Loucy (cell line): ENCODE measurements around the gene MESD.

ENCODE experiments used
- H2AFZ ChIP-seq: fragments of 200-600 bp; sonication (generic); 2 replicates; pipeline ENCODE4 v1.6.0; 2016; ENCODE audit warnings: antibody characterized with exemption, mild to moderate bottlenecking, low read length, moderate library complexity
- H3F3A ChIP-seq: fragments of 200-600 bp; 2 replicates; pipeline ENCODE4 v1.6.0; 2016; ENCODE audit warnings: antibody characterized with exemption, low read depth, mild to moderate bottlenecking
- H3K27me3 ChIP-seq: fragments of 200-600 bp; sonication (generic); 2 replicates; pipeline ENCODE4 v1.6.1; 2014; ENCODE audit warnings: low read length, mild to moderate bottlenecking; ENCODE audit not compliant: insufficient read depth, poor library complexity, severe bottlenecking
- H3K36me3 ChIP-seq: fragments of 200-600 bp; sonication (generic); 2 replicates; pipeline ENCODE4 v1.6.1; 2016; ENCODE audit warnings: low read length; ENCODE audit not compliant: insufficient read depth
- H3K4me1 ChIP-seq: fragments of 200-600 bp; sonication (generic); 2 replicates; pipeline ENCODE4 v1.5.1; 2014; ENCODE audit warnings: low read length, mild to moderate bottlenecking; ENCODE audit not compliant: insufficient read depth, poor library complexity, severe bottlenecking
- H3K4me2 ChIP-seq: fragments of 200-600 bp; sonication (generic); 2 replicates; pipeline ENCODE4 v1.6.0; 2014; ENCODE audit warnings: antibody characterized with exemption, low read length, low read depth, mild to moderate bottlenecking; ENCODE audit not compliant: poor library complexity, severe bottlenecking
- H3K4me3 ChIP-seq: fragments of 200-600 bp; sonication (generic); 2 replicates; pipeline ENCODE4 v1.5.1; 2014; ENCODE audit warnings: low read length, mild to moderate bottlenecking, mixed read lengths; ENCODE audit not compliant: poor library complexity, severe bottlenecking
- H3K79me2 ChIP-seq: fragments of 200-600 bp; sonication (generic); 2 replicates; pipeline ENCODE4 v1.6.1; 2014; ENCODE audit warnings: low read length; ENCODE audit not compliant: insufficient read depth
- H3K9ac ChIP-seq: fragments of 200-600 bp; sonication (generic); 2 replicates; pipeline ENCODE4 v1.6.0; 2014; ENCODE audit warnings: mild to moderate bottlenecking, low read depth, low read length, moderate library complexity; ENCODE audit not compliant: poor library complexity, severe bottlenecking
- H3K9me2 ChIP-seq: fragments of 200-600 bp; sonication (generic); replicated peaks from 2 replicates; pipeline ENCODE4 v1.6.1; 2016; ENCODE audit warnings: low read depth, low read length, mixed read lengths
- H3K9me3 ChIP-seq: fragments of 200-600 bp; sonication (generic); 2 replicates; pipeline ENCODE4 v1.6.1; 2014; ENCODE audit warnings: mild to moderate bottlenecking, antibody characterized with exemption, low read length, low read depth; ENCODE audit not compliant: insufficient read depth
- H4K20me1 ChIP-seq: fragments of 200-600 bp; sonication (generic); 2 replicates; pipeline ENCODE4 v1.6.0; 2014; ENCODE audit warnings: antibody characterized with exemption, low read length, mild to moderate bottlenecking; ENCODE audit not compliant: insufficient read depth, poor library complexity, severe bottlenecking
- EZH2phosphoT487 ChIP-seq: fragments of 200-600 bp; IDR thresholded peaks from 2 replicates; pipeline ENCODE4 v1.6.1; 2018; ENCODE audit warnings: antibody characterized with exemption, mild to moderate bottlenecking, moderate library complexity, borderline replicate concordance
- TF ChIP-seq, protein P1 (sequence below): fragments of 200-600 bp; sonication (generic); conservative IDR thresholded peaks from 2 replicates; pipeline ENCODE4 v1.5.1; 2014; ENCODE audit warnings: mild to moderate bottlenecking, antibody characterized with exemption, low read length

Gene MESD

GRCh38 chr15:80936288-80937078 is 53.1 kb downstream of the MESD start:
- Histone ChIP-seq H3K9me2 (no peaks in the 10 kb centered on the region), H4K20me1 (no peaks in the 10 kb centered on the region), H2AFZ (no peak overlapping the region), H3K4me3 (no peak overlapping the region), H3K36me3 (no peaks in the 10 kb centered on the region), H3F3A (no peaks in the 10 kb centered on the region), H3K4me1 (peaks cover 5% of the 10 kb centered on the region), H3K27me3 (no peaks in the 10 kb centered on the region), H3K79me2 (no peaks in the 10 kb centered on the region), H3K4me2 (no peak overlapping the region), H3K9ac (no peak overlapping the region), H3K9me3 (no peaks in the 10 kb centered on the region)
- TF ChIP-seq EZH2phosphoT487, result no peak
- TF ChIP-seq, protein P1, sequence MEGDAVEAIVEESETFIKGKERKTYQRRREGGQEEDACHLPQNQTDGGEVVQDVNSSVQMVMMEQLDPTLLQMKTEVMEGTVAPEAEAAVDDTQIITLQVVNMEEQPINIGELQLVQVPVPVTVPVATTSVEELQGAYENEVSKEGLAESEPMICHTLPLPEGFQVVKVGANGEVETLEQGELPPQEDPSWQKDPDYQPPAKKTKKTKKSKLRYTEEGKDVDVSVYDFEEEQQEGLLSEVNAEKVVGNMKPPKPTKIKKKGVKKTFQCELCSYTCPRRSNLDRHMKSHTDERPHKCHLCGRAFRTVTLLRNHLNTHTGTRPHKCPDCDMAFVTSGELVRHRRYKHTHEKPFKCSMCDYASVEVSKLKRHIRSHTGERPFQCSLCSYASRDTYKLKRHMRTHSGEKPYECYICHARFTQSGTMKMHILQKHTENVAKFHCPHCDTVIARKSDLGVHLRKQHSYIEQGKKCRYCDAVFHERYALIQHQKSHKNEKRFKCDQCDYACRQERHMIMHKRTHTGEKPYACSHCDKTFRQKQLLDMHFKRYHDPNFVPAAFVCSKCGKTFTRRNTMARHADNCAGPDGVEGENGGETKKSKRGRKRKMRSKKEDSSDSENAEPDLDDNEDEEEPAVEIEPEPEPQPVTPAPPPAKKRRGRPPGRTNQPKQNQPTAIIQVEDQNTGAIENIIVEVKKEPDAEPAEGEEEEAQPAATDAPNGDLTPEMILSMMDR, result no peak

DNA sequence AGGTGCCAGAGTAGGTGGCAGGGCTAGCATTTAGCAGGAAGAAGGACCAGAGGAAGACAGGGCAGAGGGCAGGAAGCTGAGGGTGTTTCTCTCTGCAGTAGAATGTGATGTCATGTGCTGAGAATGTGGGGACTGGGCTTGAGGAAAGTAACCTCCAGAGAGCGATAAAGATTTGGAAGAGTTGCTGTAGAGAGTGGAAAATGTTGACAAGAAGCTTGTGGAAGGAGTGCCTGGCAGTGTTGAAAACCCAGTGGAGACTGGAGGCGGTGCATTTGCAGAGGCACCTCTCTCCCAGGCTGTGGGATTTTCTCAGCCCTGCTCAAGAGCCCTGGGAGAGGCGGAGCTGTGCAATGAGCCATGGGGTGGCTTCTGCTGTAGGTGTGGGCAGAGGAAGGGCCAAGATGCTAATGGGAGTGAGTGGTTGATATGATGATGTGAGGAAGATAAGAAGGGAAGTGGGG is 54.8 kb downstream of the MESD start:
- H4K20me1 ChIP-seq, result no peaks in the 10 kb centered on the region
- no peaks in the 10 kb centered on the region for H3K36me3 ChIP-seq
- no peak overlapping the region for H3K4me2 ChIP-seq
- H3K9ac ChIP-seq, result no peak overlapping the region
- peaks cover 5% of the 10 kb centered on the region for H3K4me1 ChIP-seq
- H3K9me3 ChIP-seq, result no peaks in the 10 kb centered on the region
- H3K27me3 ChIP-seq, result no peaks in the 10 kb centered on the region
- H3K79me2 ChIP-seq, result no peaks in the 10 kb centered on the region
- H3K9me2 ChIP-seq, result no peaks in the 10 kb centered on the region
- no peaks in the 10 kb centered on the region for H3F3A ChIP-seq
- no peak overlapping the region for H3K4me3 ChIP-seq
- no peak overlapping the region for H2AFZ ChIP-seq
- TF ChIP-seq, protein P1, result no peak
- no peak for TF ChIP-seq EZH2phosphoT487

DNA sequence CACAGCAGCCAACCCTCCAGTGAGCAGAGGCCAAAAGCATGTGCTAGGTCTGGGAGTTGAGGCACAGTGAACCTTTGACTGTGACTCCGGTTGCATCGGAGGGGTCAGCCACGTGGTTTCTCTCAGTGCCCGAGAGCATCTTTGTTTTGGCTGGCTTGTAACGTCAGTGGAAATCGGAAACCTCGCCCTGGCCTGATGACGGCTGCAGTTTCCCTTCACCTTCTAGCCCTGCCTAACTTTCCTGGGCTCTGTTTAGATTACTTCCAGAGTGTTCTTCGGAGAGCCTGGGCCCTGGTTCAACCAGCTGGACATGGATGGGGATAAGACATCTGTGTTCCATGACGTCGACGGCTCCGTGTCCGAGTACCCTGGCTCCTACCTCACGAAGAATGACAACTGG is 56.6 kb downstream of the MESD start:
- Histone ChIP-seq H3K36me3 (no peaks in the 10 kb centered on the region), H2AFZ (no peak overlapping the region), H4K20me1 (no peaks in the 10 kb centered on the region), H3K9me2 (no peaks in the 10 kb centered on the region), H3K9ac (no peak overlapping the region), H3K79me2 (no peaks in the 10 kb centered on the region), H3K27me3 (no peaks in the 10 kb centered on the region), H3K9me3 (no peaks in the 10 kb centered on the region), H3K4me3 (no peak overlapping the region), H3K4me2 (no peak overlapping the region), H3K4me1 (peaks cover 5% of the 10 kb centered on the region), H3F3A (no peaks in the 10 kb centered on the region)
- no peak for TF ChIP-seq EZH2phosphoT487
- TF ChIP-seq, protein P1, result no peak
